Caco-2 (cell line): ENCODE data around the gene PKD2. TPM values are rescaled to one million over a fixed set of nuclear protein-coding genes. Genes with fewer than 3 reads are reported as not detected.

Experiments used
- Bru-seq: library from RNA; stranded (reverse); fragments of 400-500 nt; gene quantifications from one replicate; lab custom pipeline; 2021; lab: Mats Ljungman, UMichigan
- BruChase-seq, 2 experiments: library from RNA; stranded (reverse); fragments of 400-500 nt; gene quantifications; one replicate each; lab custom pipeline; 2021; lab: Mats Ljungman, UMichigan
- BruUV-seq: library from RNA; stranded (reverse); fragments of 400-500 nt; replicated peaks from 2 replicates; lab custom pipeline; 2021; lab: Mats Ljungman, UMichigan
- CTCF ChIA-PET: fragments of 300-600 bp; sonication (Branson Sonifier 250); formaldehyde crosslinking; loops from one replicate; lab custom pipeline; 2022; ENCODE audit warnings: antibody characterized with exemption; lab: Charles Lee
- POLR2A ChIA-PET: fragments of 300-600 bp; sonication (Branson Sonifier 250); formaldehyde crosslinking; loops from one replicate; lab custom pipeline; 2022; ENCODE audit warnings: antibody characterized with exemption; lab: Charles Lee
- DNase-seq, 2 experiments: peaks; one replicate each; pipeline versions ENCODE4 v3.0.0 to v3.0.0-alpha.2; 2020 to 2022
- H3K27me3 ChIP-seq: replicated peaks from 2 replicates; pipeline ENCODE4 v1.6.0; 2011; ENCODE audit warnings: low read length; ENCODE audit not compliant: control insufficient read depth, insufficient read depth
- H3K36me3 ChIP-seq: 2 replicates; pipeline ENCODE4 v1.5.1; 2011; ENCODE audit warnings: low read length; ENCODE audit not compliant: control insufficient read depth, insufficient read depth
- H3K4me1 ChIP-seq: fragments of 250-450 bp; sonication (Bioruptor Pico); 2 replicates; pipeline ENCODE4 v1.5.1; 2020; ENCODE audit warnings: mild to moderate bottlenecking
- H3K4me3 ChIP-seq: 2 replicates; pipeline ENCODE4 v1.5.1; 2011; ENCODE audit warnings: low read depth, mild to moderate bottlenecking, control low read depth, low read length
- H3K9me3 ChIP-seq: fragments of 250-450 bp; sonication (Bioruptor Pico); 2 replicates; pipeline ENCODE4 v1.5.1; 2020; ENCODE audit warnings: mild to moderate bottlenecking, moderate library complexity
- H3K27ac Mint-ChIP-seq: one replicate; pipeline ENCODE4 v1.8.0; 2022; ENCODE audit warnings: mixed read lengths; ENCODE audit not compliant: unreplicated experiment
- H3K27me3 Mint-ChIP-seq: one replicate; pipeline ENCODE4 v1.8.0; 2022; ENCODE audit warnings: mixed read lengths; ENCODE audit not compliant: insufficient read depth, unreplicated experiment
- H3K36me3 Mint-ChIP-seq: one replicate; pipeline ENCODE4 v1.8.0; 2022; ENCODE audit warnings: mild to moderate bottlenecking, mixed read lengths; ENCODE audit not compliant: insufficient read depth, unreplicated experiment
- H3K4me1 Mint-ChIP-seq: one replicate; pipeline ENCODE4 v1.8.0; 2022; ENCODE audit warnings: low read depth, mixed read lengths; ENCODE audit not compliant: unreplicated experiment
- H3K4me3 Mint-ChIP-seq: one replicate; pipeline ENCODE4 v1.8.0; 2022; ENCODE audit warnings: mild to moderate bottlenecking, moderate library complexity, mixed read lengths; ENCODE audit not compliant: unreplicated experiment
- H3K9me3 Mint-ChIP-seq: one replicate; pipeline ENCODE4 v1.8.0; 2022; ENCODE audit warnings: mixed read lengths; ENCODE audit not compliant: unreplicated experiment
- intact Hi-C: fragments of 100-400 bp; cut with micrococcal nuclease; formaldehyde crosslinking; loops from one replicate; pipeline ENCODE4 v1.10.0; 2022; ENCODE audit not compliant: unreplicated experiment
- long read RNA-seq: library from polyadenylated mRNA; stranded (forward); transcript quantifications from one replicate; pipeline ENCODE4 v2.0.0, GENCODE V29; 2022
- total RNA-seq: library from RNA; stranded (reverse); gene quantifications from 2 replicates; pipeline ENCODE4 v1.2.3, GENCODE V29; 2022
- TF ChIP-seq, protein P1 (sequence below), 2 experiments: fragments of 200-600 bp in 1 of 2; IDR thresholded peaks; 1 replicate in 1 of 2; 2 replicates in 1 of 2; pipeline versions ENCODE4 v1.5.1 to v1.8.0; 2011 to 2022; ENCODE audit warnings: antibody characterized with exemption in 1 of 2, control low read depth in 1 of 2, inconsistent platforms in 1 of 2, low read depth in 1 of 2, low read length in 1 of 2, mild to moderate bottlenecking in 1 of 2, moderate library complexity in 1 of 2; ENCODE audit not compliant: insufficient read depth in 1 of 2, severe bottlenecking in 1 of 2, unreplicated experiment in 1 of 2

The PKD2 gene
- total RNA-seq = 7.3 and 7.9 TPM in 2 replicates
- percentile 68 among the genes with signal in this experiment for Bru-seq, nascent RNA
- percentile 74 among the genes with signal in this experiment for BruChase-seq, experiment 1, labeled RNA remaining after a 2-hour chase
- percentile 63 among the genes with signal in this experiment for BruChase-seq, experiment 2, labeled RNA remaining after a 6-hour chase
- long read RNA-seq, full-length matches to known transcripts = 2 of 12 reads
- long read RNA-seq, partial matches to known transcripts = 5 of 12 reads
- long read RNA-seq, other reads (novel, unspliced or antisense) = 5 of 12 reads

- no peak within 1 kb of the TSS for H3K27ac Mint-ChIP-seq
- ChIA-PET POLR2A (no interaction called here), CTCF (no interaction called here)
- H3K9me3 Mint-ChIP-seq = no peaks in the 10 kb centered on the region
- DNase-seq = peak; percentile 73 to 80
- Histone ChIP-seq H3K9me3 (no peaks in the 10 kb centered on the region), H3K4me3 (peak within 1 kb of the TSS; percentile 61), H3K27me3 (no peaks in the 10 kb centered on the region), H3K36me3 (no peaks in the 10 kb centered on the region), H3K4me1 (no peaks in the 10 kb centered on the region)
- intact Hi-C loops = no loop called here
- TF ChIP-seq, protein P1, sequence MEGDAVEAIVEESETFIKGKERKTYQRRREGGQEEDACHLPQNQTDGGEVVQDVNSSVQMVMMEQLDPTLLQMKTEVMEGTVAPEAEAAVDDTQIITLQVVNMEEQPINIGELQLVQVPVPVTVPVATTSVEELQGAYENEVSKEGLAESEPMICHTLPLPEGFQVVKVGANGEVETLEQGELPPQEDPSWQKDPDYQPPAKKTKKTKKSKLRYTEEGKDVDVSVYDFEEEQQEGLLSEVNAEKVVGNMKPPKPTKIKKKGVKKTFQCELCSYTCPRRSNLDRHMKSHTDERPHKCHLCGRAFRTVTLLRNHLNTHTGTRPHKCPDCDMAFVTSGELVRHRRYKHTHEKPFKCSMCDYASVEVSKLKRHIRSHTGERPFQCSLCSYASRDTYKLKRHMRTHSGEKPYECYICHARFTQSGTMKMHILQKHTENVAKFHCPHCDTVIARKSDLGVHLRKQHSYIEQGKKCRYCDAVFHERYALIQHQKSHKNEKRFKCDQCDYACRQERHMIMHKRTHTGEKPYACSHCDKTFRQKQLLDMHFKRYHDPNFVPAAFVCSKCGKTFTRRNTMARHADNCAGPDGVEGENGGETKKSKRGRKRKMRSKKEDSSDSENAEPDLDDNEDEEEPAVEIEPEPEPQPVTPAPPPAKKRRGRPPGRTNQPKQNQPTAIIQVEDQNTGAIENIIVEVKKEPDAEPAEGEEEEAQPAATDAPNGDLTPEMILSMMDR (IDR thresholded peaks at IDR 0.05; ENCODE audit: insufficient read depth in 1 of 2, low read depth in 1 of 2, low read length in 1 of 2, severe bottlenecking in 1 of 2, unreplicated experiment in 1 of 2) = no peak
- no peaks in the 10 kb centered on the region for H3K36me3 Mint-ChIP-seq
- BruUV-seq = no TSS peak
- H3K4me3 Mint-ChIP-seq = peak within 1 kb of the TSS; percentile 49
- peaks cover 7% of the 10 kb centered on the region for H3K4me1 Mint-ChIP-seq
- peaks cover 9% of the 10 kb centered on the region for H3K27me3 Mint-ChIP-seq
Observed at GRCh38 chr4:88007304-88008121, at the start of gene PKD2. Gene PKD2 (plus strand): TSS chr4:88007635. CDS start chr4:88007734, 99 bp downstream.

GRCh38 chr4:87961993-87962392 is 45.4 kb upstream of the PKD2 start:
- CTCF ChIA-PET = interaction anchor here (1.0 kb wide), 1 partner anchor 11 kb away, joined by 4 read pairs; no protein-coding TSS in a partner anchor
- POLR2A ChIA-PET = no interaction called here
- no TSS peak for BruUV-seq
- Mint-ChIP-seq H3K27me3 (no peaks in the 10 kb centered on the region), H3K9me3 (no peaks in the 10 kb centered on the region), H3K27ac (no peak overlapping the region), H3K36me3 (no peaks in the 10 kb centered on the region), H3K4me1 (no peaks in the 10 kb centered on the region), H3K4me3 (no peak overlapping the region)
- intact Hi-C loops = no loop called here
- TF ChIP-seq, protein P1 (IDR thresholded peaks at IDR 0.05; ENCODE audit: insufficient read depth in 1 of 2, low read depth in 1 of 2, low read length in 1 of 2, severe bottlenecking in 1 of 2, unreplicated experiment in 1 of 2) = no peak
- no peak overlapping the region for H3K4me3 ChIP-seq
- H3K36me3 ChIP-seq = no peaks in the 10 kb centered on the region
- DNase-seq = no peak
- no peaks in the 10 kb centered on the region for H3K27me3 ChIP-seq
- H3K9me3 ChIP-seq = no peaks in the 10 kb centered on the region
- H3K4me1 ChIP-seq = no peaks in the 10 kb centered on the region

DNA sequence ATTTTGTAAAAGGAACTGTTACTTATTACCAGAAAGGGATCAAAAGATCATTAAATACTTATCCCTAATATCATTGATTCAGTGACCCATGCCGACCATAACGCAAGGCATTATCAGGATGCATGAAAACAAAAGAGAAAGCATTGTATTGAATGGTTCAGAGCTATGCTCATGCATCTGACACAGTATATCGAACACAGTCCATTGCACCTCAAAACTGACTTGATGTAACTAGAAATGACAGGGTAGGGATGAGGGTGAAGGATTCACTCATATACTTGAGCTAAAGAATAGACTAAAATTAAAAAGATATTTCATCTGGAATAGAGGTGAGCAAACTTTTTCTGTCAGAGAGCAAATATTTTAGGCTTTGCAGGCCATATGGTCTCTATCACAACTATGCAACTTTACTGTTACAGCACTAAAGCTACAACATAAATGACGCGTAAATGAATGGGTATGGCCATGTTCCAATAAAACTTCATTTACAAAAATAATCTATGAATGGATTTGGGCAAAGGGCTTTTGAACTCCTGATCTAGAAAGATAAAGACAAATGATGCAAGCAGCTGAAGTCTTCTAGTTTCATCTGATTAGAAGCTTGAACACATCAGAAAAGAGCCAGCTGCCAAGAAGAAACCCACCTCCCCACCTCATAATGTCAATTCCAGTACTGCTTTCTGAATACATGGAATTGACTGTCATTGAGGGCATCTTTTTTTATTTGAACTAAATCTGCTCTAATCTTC is 44.9 kb upstream of the PKD2 start:
- CTCF ChIA-PET = no interaction called here
- DNase-seq = no peak
- no peaks in the 10 kb centered on the region for H3K4me1 Mint-ChIP-seq
- Histone ChIP-seq H3K4me3 (no peak overlapping the region), H3K36me3 (no peaks in the 10 kb centered on the region), H3K4me1 (no peaks in the 10 kb centered on the region), H3K27me3 (no peaks in the 10 kb centered on the region), H3K9me3 (no peaks in the 10 kb centered on the region)
- H3K27ac Mint-ChIP-seq = no peak overlapping the region
- TF ChIP-seq, protein P1 (IDR thresholded peaks at IDR 0.05; ENCODE audit: insufficient read depth in 1 of 2, low read depth in 1 of 2, low read length in 1 of 2, severe bottlenecking in 1 of 2, unreplicated experiment in 1 of 2) = no peak
- BruUV-seq = no TSS peak
- H3K36me3 Mint-ChIP-seq = no peaks in the 10 kb centered on the region
- H3K9me3 Mint-ChIP-seq = no peaks in the 10 kb centered on the region
- intact Hi-C loops = no loop called here
- no peaks in the 10 kb centered on the region for H3K27me3 Mint-ChIP-seq
- H3K4me3 Mint-ChIP-seq = no peak overlapping the region
- POLR2A ChIA-PET = no interaction called here
